ENCODE data around the gene PRKAG2.

Gene PRKAG2

GRCh38 chr7:151854720-151855071 lies 22.2 kb downstream of the PRKAG2 start:
- TF ChIP-seq CTCF (conservative IDR thresholded peaks at IDR 0.05) = no peak
- no peak overlapping the region for H3K27ac ChIP-seq

DNA sequence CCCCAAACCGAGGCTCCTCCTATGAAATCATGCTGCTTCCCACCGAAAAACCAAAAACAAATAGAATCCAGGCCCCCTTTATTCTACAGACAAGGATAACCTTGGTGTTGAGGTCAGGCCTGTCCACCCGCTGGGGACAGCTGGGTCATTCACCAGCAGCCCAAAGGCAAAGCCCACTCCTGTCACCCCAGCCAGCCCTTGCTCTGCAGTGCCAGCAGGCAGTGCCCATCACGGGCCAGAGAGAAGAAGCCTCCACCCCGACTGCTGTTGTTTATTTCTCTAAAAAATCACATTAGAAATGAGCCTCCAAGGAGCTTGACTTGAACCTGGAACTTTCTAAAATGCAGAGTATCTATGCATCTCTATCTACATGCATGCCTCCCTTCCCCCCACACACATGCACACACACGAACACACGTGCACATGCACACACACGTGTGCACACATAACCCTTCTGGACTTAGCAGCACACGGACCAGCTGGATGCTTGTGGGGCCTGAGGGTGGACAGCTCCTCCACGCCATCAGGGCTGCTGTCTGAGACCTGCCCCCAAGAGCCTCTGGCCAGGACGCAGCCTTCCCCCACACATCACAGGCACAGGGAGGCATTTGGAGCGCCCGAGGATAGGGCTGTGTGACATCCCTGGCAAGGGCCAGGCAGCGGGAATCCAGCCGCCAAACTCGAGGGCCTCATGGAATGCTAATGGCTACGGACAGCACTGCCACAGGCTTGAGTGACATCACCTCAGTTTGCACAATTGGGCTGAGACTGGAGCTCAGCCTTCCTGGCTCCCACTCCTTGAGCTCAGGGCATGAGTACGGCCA lies 22.8 kb downstream of the PRKAG2 start:
- TF ChIP-seq CTCF (conservative IDR thresholded peaks at IDR 0.05) = no peak
- no peak overlapping the region for H3K27ac ChIP-seq

DNA sequence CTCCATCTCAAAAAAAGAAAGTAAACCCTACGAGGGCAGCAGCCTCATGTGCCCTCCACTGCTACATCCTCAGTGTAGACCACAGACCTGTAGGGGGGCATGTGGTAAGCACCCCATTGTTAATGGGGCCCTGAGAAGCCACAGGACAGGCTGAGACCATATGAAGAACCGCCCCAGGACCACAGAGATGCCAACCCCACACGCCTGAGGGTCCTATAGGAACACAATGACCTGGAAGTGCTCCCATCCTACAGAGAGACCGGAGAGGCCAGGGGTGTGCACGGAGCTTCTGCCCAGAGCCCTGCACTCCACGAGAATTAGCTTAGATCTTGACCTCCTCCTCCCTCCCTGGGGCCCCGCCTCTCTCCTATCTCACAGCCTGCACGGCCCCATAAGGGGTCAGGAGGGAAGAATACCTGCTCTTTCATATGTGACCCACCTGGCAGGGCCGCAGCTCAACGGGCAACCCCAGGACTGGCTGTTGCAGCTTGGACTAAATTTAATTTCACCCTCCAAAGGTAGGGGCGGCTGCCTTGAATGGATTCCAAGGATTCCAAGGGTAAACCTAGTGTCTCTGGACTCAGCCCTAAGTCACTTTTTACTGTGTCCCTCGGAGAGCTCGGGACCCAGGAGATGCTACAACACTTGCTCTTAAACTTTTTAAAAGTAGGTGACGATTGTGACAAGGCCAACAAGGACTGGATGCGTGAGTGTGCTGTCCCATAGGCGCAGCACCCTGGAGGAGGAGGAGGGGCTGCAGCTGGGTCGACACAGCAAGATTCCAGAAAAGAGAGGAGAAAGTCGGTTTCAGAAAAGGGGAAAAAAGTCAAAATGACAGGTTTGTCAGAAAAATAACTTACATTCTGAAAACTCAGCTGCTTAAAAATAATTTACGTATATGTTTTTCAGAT lies 24.2 kb downstream of the PRKAG2 start:
- no peak overlapping the region for H3K27ac ChIP-seq
- TF ChIP-seq CTCF (conservative IDR thresholded peaks at IDR 0.05) = no peak

DNA sequence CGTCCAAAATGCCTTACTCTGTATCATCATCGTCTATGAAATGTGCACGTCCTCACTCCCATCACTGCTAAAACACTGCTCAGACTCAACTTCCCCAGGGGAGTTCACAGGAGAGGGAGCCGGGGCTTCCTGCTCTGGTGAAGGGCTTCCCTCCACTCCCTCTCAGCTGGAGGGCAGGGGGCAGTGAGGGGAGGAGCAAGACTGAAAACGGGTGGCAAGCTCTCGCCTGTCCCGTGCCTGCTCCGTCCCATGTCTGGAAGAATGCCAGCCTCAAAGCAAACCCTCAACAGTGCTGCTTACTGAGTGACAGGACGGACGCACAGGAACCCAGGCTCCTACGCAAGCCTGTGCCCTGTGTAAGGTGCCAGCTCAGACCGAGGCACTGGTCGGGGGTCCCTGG lies 25.1 kb downstream of the PRKAG2 start:
- no peak for TF ChIP-seq CTCF (conservative IDR thresholded peaks at IDR 0.05)
- H3K27ac ChIP-seq = peak overlapping the region; percentile 32; the same call in 1 of the 2 replicates

GRCh38 chr7:151851145-151851751 lies 25.7 kb downstream of the PRKAG2 start:
- no peak for TF ChIP-seq CTCF (conservative IDR thresholded peaks at IDR 0.05)
- peak overlapping the region; percentile 32 for H3K27ac ChIP-seq

GRCh38 chr7:151850491-151851124 lies 26.3 kb downstream of the PRKAG2 start:
- TF ChIP-seq CTCF (conservative IDR thresholded peaks at IDR 0.05) = no peak
- peak overlapping the region; percentile 32 for H3K27ac ChIP-seq

Data from VCaP (cell line).